Embryonic facial prominence (tissue), 1 donor: ENCODE measurements around the gene MPC1.
"Not testable (repeated sequence)": the region's sequence is repeated elsewhere in the genome, so short reads cannot be mapped to it uniquely, and the experiment has no call there.

ENCODE experiments used
- DNase-seq: peaks from one replicate; pipeline ENCODE4 v3.0.0-alpha.2; 2016; ENCODE audit errors: extremely low spot score

MPC1 gene

DNA sequence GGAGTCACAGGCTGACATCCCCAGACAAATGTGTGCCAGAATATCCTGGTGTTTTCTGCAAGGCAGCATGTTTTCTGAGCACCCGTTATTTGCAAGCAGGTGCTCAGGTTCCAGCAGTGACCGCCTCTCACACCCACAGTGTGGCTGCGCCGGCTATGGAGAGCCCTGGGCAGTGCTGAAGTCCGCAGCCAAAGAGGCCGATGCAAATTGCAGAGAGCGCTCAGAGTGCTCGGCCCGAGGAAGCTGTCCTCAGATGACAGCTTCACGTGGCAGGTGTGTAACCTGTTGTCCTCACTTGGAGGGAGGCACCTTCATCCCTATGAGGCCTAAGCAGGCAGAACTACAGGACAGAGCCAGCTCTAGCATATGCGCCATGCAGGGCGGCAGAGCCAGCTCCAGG is 23.5 kb upstream of the MPC1 start:
- DNase-seq, result no peak

DNA sequence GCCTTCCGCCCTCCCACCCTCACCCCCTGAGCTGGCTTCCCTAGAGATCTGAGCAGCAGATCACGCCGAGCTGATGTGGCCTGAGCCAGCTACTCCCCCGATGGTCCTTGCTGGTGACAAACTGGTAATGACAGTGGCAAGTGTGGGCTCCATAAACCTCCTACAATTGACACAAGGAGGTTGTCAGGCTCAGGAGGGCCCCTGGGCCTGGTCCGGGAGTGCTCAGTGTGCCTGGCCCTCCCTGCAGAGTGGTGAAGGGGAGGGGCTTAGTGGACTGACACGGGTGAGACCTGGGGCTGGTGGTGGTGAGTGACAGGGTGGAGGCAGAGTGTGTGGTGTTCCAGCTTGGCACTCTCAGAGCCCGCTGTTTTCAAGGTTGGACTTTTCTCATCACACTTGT is 22.6 kb upstream of the MPC1 start:
- no peak for DNase-seq

DNA sequence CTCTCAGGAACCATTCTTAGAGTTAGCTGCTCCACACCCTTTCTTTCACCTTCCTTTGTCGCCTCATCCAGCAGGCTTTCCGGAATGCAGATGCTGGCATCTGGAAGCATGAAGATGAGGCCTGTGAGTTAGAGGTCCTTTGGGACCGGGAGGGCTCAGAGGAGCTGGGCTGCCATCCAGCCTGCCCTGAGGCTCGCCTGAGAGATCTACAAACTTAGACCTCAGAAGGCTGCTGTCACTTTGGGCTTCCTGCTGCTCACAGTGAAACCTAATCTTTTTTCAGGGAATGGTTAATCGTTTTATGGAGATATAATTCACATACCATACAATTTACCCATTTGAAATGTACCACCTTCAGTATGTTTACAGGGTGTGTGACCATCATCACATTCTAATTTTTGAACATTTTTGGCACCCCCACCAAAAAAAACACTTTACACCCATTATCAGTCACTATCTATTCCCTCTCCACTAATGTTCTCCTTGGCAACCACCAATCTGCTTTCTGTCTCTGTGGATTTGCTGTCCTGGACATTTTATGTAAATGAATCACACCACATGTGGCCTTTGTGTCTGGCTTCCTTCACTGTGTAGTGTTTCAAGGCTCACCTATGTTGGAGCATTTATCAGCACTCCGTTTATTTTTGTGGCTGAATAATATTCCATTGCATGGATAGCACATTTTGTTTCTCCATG is 20.0 kb upstream of the MPC1 start:
- no peak for DNase-seq

DNA sequence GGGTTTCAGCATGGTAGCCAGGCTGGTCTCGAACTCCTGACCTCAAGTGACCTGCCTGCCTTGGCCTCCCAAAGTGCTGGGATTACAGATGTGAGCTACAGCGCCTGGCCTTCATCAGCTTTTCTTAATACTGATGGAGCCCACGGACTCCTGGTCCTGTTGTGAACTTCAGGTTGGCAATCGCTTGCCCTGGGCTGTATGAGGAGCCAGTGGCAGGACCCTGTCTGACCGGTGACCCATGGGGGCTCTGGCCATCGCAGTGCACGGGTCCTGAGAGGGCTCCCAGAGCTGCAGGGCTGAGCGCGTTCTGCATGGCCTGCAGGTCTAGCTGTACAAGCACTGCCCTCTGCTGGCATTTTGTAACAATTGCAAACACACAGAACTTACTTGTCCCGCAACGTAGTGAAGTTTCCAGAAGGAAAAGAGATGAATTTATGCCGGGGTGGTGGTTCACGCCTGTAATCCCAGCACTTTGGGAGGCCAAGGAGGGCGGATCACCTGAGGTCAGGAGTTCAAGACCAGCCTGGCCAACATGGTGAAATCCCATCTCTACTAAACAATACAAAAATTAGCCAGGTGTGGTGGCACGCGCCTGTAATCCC is 18.0 kb upstream of the MPC1 start:
- DNase-seq, result not testable (repeated sequence)

DNA sequence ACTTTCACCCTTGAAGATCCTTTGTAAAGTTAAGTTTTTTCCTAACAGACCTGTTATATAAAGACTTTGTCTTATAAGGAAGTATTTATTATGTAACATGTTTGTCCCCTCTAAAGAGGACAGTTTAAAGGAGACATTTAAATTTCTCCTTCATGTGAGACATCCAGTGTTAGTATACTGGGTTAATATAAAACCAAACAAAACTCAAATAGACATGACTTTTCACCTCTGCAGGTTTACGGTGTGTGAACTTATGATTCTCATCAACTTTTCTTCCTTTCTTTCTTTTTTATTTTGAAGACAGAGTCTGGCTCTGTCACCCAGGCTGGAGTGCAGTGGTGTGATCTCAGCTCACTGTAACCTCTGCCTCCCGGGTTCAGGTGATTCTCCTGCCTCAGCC is 17.4 kb upstream of the MPC1 start:
- no peak for DNase-seq

DNA sequence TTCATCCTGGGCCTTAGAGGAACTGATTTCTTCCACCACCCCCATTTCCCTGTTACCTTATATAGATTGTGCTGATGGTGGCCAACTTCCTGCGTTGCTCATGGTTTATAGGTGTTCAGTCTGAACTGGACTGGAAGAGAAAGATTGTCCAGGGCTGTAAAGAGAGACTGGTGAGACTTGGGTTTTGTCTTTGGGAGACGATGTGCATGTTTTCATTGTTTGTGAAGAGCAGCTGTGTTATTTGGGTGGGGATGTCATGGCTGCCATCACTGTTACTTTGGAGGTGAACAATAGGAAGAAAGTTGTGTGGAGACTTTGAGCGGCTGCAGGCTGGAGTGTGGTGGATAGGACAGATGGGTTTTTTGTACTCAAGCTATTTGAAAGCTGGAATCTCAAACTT is 15.6 kb upstream of the MPC1 start:
- no peak for DNase-seq

DNA sequence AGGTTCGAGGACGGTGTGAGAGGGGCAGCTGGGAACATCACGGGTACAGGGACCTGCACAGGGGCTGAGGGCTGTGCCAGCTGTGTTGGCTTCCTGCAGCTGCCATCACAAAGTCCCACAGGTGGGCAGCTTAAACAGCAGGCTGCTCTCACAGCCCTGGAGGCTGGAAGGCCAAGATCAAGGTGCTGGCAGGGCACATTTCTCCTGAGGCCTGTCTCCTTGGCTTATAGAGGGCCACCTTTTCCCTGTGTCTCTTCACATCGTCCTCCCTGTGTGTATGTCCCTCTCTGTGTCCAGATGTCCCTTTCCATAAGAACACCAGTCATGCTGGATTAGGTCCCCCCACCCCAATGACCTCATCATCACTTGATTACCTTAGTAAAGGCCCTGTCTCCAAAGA is 15.1 kb upstream of the MPC1 start:
- DNase-seq, result no peak

DNA sequence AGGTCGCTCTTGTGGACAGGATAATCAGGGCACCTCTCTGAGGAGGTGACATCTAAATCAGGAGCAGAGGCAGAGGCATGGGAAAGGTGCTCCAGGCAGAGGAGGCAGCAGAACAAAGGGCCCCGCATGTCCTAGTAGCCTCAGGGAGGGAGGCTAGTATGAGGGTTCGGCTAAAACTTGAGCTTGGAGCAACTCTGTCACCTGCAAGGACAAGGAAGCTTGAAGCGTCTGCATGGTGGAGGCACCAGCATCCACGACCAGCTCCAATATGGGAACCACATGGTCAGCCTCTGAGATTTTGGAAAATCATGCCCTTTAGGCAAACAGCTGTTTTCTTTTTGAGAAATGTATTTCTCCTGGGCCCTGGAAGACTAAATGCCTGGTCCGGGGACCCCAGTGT is 13.0 kb upstream of the MPC1 start:
- no peak for DNase-seq

DNA sequence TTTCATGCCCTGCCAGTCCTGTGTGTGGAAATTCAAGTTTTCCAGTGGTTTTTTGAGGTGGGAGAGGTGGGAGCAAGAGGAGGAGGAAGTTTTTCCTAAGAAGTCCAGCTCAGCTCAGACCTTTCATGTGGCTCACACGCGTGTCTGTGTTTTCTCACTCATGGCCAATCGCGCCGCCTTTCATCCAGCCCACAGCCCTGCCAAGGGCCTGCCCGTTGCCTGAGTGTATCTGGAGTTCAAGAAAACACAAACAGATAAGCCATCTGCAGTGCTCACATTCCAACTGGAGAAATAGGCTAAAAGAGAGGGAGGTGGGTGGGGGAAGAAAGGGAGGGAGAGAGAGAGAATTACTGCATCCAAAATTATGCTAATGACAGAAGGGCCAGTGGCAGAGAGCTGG is 12.6 kb upstream of the MPC1 start:
- no peak for DNase-seq

DNA sequence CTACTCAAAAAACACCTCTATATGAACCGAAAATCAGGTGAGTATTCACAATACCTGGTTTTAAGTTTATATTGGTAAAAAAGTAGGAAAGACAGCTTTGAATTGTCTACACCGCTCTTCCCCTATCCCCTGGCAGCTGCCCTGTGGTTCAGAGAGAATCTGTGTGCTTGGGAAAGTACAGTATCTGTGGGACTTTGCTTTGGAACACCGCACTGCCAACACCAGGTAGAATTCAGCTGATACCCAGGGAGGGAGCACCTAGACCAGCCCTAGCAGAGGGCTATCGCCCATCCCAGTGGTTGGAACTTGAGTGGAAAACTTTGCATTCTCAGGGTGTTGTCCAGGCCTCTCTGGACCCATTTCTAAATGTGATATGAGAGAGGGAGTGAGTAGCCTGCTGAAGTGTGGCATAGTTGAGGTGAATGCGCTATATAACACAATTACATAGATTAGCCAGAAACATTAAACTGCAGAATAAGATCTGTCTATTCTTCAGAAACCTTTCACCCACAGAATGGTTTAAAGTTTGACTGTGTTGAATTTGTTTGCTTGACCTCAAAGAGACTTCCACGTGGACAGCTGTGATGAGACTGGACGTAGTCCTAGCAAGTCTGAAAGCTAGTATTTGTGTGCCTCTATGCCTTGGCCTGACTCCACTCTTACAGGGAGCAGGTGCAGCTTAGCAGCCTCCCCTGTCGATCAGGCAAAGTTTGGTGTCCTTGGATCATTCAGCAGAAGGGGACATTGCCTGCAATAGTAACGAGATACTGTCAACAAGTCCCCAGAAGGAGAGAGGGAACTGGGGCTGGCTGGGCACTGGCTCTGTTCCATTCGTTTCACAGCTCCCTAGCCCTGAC is 11.5 kb upstream of the MPC1 start:
- no peak for DNase-seq

DNA sequence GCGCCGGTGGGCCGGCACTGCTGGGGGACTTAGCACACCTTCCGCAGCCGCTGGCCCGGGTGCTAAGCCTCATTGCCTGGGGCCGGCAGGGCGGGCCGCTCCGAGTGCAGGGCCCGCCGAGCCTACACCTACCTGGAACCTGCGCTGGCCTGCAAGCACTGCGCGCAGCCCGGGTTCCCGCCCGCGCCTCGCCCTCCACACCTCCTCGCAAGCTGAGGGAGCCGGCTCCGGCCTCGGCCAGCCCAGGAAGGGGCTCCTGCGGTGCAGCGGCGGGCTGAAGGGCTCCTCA is 10.7 kb upstream of the MPC1 start:
- no peak for DNase-seq

DNA sequence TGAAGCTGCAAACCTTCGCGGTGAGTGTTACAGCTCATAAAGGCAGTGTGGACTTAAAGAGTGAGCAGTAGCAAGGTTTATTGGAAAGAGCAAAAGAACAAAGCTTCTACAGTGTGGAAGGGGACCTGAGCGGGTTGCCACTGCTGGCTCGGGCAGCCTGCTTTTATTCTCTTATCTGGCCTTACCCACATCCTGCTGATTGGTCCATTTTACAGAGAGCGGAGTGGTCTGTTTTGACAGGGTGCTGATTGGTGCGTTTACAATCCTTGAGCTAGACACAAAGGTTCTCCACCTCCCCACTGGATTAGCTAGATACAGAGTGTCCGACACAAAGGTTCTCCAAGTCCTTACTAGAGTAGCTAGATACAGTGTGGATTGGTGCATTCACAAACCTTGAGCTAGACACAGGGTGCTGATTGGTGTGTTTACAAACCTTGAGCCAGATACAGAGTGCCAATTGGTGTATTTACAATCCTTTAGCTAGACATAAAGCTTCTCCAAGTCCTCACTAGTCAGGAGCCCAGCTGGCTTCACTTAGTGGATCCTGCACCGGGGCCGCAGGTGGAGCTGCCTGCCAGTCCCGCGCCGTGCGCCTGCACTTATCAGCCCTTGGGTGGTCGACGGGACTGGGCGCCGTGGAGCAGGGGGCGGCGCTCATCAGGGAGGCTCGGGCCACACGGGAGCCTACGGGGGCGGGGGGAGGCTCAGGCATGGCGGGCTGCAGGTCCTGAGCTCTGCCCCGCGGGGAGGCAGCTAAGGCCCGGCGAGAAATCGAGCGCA is 10.2 kb upstream of the MPC1 start:
- not testable (repeated sequence) for DNase-seq

DNA sequence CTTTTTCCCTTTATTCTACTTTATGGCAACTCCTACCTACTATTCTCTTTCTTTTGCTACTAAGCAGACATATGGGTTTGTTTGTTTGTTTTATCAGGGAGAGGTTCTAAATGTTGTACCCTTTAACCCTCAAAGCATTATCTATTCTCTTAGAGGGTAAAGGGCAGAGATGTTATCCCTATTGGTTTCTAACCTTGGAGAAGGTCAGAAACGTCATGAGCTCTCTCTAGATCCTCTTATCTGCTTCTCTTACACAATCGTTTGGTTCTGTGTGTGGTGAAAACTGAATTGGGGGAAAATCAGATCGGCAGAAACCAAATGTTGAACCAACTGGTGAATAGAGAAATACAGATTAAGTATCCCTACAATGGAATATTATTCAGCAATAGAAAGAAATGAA is 6.4 kb upstream of the MPC1 start:
- no peak for DNase-seq

DNA sequence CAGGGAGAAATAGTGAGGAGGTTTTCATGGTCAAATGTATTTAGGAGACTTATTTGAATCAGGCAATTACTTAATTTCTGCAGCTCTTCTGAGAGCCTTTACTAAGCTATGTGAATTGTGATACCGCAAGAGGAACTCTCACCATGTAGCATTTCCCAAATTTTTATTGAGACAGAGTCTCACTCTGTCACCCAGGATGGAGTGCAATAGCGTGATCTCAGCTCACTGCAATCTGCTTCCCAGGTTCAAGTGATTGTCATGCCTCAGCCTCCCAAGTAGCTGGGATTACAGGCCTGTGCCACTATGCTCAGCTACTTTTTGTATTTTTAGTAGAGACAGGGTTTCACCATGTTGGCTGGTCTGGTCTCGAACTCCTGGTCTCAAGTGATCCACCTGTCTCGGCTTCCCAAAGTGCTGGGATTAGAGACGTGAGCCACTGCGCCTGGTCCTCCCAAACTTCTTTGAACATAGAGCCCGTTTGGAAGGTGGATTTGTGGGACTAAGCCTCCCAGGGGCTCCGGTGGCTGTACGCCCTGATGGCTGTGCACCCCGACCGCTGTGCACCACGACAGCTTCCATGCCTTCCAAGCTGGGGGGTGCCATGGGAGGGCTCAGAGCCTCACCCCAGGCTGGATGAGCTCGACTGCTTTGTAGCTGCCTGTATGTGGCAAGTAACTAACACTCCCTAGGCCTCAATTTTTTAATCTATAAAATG is 5.7 kb upstream of the MPC1 start:
- DNase-seq, result no peak

DNA sequence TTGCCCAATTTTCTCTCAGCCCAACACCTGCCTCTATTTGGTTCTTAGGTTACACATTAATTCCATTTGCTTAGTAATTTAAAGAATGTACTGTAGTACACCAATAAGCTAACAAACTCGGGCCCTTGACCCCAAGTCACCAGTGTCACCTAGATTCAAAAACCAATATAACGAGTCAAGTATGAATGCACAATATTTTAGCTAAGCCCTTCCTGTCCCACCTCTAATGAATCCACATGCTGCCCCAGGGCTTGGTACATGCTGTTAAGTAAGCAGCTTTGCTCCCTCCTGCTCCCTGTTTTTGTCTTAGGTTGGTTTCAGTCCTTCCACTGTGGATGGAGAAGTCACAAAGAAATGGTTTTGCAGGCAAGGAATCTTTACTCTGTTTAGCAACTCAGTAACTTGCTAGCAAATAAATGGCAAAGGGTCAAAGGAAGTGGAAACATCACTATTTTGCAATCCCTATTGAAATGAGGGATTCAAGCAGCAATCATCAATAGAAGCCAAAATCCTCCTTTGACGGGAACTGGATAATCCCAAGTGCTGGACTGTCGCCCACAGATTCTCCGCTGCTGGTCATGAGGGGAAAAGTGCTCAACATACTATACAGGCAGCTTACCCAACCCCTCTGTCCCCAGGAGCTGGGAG is 5.0 kb upstream of the MPC1 start:
- DNase-seq, result no peak

DNA sequence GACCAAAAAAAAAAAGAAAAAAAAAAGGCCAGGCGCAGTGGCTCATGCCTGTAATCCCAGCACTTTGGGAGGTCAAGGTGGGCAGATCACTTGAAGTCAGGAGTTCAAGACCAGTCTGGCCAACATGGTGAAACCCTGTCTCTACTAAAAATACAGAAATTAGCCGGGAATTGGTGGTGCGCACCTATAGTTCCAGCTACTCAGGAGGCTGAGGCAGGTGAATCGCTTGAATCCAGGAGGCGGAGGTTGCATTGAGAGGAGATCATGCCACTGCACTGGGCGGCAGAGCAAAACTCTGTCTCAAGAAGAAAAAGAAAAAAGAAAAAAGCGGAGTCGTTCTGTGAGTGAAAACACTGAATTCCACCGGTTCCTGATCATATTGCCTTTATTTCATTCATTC is 4.4 kb upstream of the MPC1 start:
- not testable (repeated sequence) for DNase-seq

DNA sequence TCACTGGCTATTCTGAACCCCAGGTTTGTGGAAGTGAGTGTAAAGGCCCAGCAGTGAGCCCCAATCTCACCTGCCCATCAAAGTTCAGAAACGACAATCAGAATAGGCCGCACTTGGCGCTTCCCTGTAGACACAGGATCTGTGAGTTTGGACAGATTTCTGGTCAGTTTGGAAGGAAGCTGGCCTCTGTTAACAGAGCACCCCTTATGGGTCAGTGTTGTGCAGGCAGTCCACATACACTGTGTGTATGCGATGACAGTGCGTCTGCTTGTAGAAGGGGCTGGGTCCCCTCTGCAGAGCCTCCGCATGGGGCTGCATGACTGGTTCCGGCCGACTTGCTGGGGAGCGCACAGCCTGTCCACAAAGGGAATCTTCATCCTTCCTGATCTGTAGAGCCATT is 3.4 kb upstream of the MPC1 start:
- DNase-seq, result no peak

DNA sequence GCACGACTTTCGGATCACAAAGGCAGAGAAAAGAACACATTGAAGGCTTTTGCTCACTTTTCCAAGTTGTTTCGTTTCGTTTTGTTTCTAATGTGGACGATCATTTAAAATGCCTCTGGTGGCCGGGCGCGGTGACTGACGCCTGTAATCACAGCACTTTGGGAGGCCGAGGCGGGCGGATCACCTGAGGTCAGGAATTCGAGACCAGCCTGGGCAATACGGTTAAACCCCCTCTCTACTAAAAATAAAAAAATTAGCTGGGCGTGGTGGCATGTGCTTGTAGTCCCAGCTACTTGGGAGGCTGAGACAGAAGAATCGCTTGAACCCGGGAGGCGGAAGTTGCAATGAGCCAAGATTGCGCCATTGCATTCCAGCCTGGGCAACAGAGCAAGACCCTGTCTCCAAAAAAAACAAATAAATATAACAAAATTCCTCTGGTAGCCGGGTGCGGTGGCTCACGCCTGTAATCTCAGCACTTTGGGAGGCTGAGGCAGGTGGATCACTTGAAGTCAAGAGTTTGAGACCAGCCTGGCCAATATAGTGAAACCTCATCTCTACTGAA is 1.1 kb upstream of the MPC1 start:
- DNase-seq, result not testable (repeated sequence)

DNA sequence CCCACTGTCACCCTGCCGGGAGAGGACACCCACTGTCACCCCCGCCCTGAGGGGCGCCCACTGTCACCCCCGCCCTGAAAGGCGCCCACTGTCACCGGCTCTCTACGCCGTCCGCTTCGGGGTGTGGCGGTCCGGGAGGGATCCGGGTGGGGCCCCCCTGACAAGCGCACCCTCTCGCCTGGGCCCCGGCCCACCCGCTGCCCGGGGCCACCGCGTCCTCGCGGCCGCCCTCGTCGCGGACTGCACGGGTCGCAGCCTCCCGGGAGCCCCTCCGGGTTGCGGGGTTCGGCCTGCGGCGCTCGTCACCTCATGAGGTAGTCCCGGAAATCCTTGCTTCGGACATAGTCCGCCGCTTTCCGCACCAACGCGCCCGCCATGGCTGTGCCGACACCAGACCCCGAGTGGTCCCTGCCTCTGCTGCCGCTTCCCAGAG is 224 bp downstream of the MPC1 start:
- no peak for DNase-seq

DNA sequence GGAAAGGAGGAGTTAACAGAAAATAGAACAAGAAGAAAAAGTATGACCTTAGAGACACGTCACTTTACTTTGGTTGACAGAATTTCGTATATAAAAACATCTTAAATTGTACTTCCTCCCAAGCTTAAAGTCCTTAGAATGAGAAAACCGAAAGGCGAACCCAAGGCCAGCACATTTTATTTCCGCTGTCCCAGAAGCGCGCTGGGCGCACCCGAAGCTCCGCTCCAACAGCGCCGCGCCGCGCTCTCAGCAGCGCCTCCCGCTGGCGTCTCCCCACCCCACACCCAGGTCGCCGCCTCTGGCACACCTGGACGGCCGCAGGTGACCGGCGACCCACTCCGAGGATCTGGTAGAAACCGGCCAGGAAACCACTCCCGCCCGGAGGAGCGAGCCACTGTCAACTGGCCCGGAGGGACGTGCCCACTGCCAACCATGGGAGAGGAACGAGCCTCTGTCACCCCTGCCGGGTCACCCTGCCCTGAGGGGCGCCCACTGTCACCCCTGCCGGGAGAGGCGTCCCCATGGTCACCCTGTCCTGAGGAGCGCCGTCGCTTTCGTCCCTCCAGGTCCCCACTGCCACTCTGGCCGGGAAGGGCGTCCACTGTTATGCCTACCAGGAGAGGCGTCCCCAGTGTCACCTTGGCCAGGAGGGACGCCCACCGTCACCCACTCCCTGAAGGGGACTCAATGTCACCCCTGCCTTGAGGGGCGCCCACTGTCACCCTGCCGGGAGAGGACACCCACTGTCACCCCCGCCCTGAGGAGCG is 824 bp downstream of the MPC1 start:
- no peak for DNase-seq
